NCI-H82 treated with DMSO at 0.1 percent for 48 hours (cell line): ENCODE data around the gene FLNA.

Source experiments
- DNase-seq: peaks from one replicate; lab custom pipeline; 2025; ENCODE audit not compliant: unreplicated experiment; lab: John Stamatoyannopoulos, UW

The FLNA gene

DNA sequence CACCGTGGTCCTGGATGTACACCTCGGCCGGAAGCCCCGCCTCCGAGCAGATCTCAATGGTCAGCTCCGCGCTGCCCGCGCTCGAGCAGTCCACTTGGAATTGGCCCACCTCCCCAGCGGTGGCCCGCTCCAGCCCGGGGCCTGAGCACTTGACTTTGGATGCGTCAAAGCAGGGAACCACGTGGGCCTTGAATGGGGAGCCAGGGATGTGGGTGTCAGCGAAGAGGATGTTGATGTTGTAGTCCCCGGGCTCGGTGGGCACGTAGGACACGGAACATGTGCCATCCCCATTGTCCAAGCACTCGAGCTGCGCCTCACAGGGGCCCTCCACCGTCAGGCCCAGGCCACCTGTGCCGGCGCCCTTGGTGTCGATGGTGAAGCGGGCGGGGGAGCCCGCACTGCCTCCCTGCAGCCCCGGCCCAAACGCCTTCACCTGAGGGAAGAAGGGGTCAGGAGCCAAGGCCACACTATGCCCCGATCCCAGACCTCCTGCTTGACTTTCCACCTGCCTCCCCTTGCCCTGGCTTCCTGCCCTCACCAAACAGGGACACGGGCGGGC lies 14.2 kb downstream of the FLNA start:
- no peak for DNase-seq

DNA sequence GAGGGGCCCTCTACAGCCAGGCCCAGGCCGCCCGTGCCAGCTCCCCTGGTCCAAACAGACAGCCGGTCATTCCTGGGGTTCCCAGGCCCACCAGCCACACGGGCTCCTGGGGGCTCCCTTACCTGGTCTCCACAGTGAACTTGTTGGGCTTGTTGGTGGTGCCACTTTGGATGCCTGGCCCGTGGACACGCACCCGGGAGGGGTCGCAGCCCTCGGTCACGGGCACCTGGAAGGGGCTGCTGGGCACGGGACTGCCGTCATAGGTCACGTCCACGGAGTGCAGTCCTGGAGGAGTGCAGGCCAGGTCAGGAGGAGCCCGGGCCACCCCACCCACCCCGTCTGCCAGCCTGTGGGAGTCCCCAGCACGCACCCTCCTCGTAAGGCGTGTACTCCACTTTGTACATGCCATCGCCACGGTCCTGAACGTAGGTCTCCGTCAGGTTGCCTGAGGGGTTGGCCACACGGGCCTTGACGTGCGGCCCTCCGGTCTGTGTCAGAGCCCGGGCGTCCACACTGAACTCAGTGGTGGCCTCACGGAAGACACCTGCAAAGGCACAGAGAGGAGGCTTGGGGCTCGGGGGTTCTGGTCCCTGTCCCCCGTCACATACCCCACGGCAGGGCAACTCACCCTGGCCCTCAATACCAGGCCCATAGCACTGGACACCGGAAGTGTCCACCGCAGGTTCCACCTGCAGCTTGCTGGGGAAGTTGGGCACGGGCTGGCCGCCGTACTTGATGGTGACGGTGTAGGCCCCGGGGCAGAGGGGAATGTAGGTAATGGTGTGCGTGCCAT lies 14.9 kb downstream of the FLNA start:
- DNase-seq, result no peak

DNA sequence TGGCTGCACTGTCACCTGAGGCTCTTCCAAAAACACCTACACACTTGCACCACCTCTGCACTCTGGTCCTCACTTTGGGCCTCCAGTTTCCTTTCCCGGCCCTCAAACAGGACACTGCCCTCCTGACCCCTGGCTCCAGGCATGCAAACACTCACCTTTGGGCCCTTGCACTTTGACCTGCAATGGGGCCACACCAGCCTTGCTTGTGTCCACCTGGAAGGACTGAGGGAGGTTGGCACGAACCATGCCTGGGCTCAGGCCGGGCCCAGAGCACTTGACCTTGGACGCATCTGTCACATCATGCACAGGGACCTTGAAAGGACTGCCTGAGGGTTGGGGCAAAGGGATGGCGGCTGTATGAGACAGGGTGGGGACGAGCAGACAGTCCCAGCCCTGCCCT lies 15.6 kb downstream of the FLNA start:
- no peak for DNase-seq

DNA sequence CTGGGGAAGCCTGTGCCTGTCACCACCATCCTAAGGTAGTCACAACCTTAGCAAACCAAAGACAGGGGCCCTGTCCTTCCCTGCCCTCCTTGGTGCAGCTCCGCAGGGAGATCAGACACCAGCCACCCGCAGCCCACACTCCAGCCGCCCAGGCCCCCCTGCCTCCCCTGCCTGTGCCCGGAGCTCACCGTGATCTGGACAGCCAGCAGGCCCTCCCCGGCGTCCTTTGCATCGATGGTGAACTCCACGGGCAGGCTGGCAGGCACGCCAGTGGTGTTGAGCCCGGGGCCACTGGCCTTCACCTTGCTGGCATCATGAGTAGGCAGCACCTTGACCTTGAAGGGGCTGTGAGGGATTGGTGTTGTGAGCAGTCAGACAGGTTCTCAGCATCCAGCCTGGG lies 16.4 kb downstream of the FLNA start:
- no peak for DNase-seq

DNA sequence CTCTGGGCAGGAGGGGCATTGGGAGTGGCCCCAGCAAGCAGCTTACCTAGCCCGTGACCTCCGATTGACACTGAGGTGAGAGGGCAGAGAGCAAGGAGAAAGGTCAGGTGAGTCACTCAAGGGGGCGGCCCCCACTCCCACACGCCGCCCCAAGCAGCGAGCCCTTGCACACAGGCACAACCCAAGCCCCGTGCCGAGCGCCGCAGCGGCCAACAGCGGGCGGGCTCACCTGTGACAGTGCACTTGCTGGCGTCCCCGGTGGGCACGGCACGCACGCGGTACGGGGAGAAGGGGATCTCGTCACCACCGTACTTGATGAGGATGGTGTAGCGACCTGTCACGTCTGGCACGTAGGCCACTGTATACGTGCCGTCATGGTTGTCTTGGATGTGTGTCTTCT lies 17.2 kb downstream of the FLNA start:
- no peak for DNase-seq

DNA sequence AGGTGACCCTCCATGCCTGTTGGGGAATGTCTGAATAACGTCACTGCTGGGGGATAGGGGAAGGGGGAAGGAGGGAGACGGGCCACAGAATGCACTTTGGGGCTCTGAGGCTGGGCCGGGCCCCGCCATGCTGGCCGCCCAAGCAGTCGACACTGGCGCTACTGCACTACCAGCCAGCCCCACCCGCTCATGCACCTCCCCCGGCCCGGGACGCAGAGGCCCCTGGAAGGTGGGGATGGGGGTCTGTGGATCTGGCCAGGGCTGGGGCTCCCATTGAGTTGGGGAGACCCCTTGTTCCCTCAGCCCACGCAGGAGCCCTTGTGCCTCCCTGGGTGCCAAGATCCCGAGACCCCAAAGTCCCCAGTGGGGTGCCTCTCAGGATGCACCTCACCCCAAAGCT lies 17.8 kb downstream of the FLNA start:
- no peak for DNase-seq

DNA sequence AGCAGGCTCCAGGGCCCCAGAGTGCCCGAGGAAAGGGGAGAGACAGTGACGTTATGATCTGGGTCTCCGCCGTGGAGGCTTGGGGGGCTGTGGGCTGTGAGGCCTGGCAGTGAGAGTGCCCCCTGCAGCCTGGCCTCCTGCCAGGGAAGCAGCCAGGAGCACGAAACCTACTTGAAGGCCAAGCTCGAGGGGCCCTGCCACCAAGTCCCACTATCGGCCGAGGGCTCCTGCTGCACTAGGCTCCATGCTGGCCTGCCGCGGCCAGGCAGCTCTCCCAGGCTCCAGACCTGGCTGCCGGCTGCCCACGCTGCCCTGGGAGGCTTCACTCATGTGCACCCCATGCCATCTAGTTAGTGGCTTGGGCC lies 18.7 kb downstream of the FLNA start:
- DNase-seq, result no peak

DNA sequence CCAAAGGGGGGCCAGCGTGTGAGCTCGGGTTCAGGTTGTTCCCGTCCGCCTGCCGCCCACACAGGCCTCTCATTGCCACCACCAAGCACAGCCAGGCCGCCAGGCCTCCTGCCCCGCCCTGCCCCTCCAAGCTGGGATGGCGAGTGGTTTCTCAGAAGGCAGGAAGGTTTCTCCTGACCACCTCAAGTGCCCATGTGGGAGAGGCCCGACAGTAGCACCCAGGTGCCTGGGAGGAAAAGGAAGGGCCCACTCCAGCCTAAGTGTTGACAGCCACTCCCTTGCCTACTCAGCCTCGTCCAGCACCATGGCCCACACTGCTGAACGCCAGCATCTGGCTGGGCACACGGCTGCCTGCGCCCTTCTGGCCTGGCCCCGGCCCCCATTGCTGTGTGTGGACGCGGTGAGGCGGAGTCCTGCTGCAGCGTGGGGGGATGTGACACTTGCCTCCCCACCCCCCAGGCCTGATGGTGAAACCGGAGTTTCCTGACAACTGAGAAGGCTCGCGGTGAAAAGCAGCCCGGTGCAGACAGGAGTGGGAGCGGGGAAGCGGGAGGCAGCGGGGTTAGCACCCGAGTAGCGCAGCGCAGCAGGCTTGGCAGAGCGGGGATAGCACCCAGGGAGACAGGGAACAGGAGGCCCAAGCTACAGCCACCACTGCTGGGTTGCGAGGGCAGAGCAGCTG lies 19.2 kb downstream of the FLNA start:
- no peak for DNase-seq

DNA sequence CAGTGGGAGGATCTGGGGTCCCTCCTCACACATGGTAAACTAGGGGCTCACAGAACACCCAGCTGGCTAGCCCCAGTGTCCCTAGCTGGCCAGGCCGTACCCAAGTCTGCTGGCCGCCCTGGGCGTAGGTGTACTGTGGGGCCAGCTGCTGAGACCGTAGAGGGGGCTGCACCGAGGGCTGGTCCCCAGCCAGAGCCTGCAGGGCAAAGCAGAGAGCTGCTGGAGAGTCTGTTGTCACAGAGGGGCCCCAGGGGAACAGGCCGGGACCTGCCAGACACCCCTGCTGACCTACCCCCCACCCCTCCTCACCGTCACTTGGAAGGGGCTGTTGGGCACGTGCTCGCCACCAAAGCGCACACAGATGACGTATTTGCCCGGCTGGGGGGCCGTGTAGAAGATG lies 19.9 kb downstream of the FLNA start:
- no peak for DNase-seq

DNA sequence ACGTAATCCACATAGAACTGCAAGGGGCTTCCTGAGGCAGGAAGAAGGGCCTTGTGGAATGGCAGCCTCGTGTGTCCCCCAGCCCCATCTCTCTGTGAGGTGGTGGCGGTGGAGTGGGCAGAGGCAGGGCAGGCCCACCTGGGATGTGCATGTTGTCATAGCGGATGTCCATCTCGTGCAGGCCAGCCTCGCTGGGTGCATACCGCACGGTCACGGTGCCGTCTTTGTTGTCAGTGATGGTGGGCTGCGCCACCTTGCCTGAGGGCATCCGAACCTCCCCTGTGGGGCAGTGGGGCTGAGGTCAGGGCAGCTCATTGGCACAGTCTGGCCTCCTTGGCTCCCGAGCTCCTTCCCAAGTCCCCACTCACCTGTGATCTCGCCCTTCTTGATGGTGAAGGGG lies 20.4 kb downstream of the FLNA start:
- DNase-seq, result no peak

DNA sequence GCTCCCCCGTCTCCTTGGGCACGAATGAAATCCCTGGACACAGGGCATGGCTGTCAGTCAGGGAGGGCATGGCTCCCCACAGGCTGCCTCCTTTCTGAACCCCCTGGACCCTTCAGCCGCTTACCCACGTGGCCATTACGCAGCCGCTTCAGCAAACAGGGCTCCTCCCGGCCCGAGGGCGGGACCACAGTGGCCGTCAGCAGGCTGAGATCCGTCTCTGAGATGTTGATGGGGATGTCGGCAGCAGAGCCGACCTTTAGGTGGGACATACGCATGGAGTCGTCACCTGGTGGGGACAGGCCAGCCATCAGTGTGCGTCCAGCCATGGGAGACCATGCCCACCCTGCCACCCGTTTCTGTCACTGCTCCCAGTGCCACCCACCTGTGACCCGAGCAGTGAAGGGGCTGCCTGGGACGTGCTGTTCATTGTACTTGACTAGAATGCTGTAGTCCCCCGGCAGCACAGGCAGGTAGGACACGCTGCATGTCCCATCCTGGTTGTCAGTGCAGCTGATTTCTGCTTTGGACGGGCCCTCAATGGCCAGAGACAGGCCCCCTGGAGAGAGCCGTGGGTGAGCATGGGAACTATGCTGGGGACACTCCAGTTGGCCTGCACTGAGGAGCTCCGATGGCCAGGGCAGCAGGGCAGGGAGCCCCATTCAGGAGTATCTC lies 21.1 kb downstream of the FLNA start:
- no peak for DNase-seq

DNA sequence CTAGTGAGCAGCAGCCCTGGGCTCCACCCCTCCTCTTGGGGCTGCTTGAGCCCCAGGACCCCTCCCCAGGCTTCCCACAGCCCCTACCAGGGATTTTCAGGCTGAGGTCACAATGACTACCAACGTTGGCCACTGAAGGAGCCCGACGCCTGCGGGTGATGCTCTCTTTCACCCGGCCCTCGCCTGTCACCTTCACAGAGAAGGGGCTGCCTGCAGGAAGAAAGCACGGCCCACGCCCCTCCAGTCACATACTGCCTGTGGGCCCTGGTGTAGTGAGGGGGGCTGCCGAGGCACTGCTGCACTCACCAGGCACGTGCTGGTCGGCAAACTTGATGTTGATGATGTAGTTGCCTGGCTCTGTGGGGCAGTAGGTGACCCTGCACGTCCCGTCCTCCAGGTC lies 22.0 kb downstream of the FLNA start:
- no peak for DNase-seq

DNA sequence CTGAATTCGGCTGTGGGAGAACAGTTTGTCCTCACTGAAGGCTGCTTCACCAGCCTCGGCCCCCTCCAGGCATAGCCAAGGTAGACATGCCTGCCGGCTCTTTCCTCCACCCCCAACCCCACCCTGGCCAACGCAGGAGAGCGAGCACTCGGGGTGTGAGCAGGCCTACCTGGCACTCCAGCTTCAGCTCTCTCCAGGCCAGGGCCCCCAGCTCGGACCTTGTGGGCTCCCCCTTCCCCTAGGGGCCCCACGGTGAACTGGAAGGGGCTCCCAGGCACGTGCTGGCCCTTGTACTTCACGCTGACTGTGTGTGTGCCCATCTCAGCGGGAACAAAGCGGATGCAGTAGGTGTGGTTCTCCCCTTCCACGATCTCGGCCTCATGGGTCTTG lies 22.4 kb downstream of the FLNA start:
- no peak for DNase-seq

DNA sequence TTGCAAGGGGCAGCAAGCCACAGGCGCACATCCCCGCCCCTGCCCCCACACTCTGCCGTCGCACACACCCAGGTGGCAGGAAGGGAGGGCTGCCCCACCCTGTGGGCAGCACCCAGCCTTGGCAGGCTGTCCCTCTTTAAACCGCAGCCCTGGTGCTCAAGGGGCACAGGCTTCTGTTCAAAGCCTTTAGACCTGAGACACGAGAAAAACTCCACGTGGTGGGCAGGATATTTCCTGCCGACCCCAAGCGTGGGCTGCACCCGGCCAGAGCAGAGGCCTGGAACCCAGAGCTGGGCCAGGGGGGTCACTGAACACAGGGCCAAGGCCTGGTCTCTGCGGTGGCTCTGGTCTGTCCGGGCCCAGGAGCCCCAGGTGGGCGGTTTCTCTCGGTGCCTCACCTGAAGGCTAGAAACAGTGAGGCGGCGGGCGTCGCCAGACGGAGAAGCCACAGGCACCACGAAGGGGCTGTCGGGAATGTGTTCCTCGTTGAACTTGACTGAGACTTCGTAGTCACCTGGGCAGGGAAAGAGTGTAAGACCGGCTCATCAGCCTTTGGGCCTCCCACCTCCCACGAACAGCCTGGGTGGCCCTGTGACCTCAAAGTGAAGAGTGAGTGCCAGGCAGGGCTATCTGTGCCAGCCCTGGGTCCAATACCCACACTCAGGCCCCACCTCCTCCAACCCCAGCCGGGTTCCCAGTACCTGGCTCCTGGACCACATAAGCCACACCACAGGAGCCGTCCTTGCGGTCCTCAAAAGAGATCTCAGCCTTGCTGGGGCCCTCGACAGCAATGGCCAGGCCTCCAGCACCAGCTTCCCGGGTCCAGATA lies 23.0 kb downstream of the FLNA start:
- DNase-seq, result no peak

DNA sequence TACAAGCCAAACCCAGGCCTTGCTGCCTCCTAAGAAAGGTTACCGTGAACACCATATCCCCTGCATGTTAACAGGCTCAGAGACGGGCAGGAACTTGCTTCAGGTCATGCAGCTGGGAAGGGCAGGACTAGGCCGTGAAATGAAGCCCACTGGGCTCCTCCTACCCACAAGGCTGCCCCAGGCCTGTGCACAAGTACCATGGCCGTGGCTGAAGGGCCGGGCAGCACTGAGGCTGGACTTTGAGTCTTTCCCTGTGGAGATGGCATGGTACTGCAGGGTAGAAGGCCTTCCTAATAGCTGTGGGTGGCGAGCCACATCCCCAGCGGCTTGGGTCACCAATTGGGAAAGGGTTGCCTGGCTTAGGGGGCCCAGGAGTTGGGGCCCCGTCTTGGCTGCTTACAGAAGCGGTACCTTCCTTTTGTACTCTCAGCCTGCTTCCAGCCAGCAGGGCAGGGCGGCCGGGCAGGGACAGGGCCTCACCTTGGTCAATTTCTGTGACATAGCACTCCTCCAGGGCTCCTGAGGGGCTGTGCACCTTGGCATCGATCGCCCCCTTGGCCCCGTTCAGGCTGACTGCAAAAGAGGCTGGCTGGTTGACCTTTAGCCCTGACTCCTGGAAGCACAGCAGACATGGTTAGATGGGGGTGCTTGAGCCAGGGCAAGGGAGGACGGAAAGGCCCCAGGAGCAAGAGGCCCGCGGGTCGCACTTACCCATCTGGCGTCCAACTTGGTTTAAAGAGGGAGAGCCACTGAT lies 23.8 kb downstream of the FLNA start:
- no peak for DNase-seq

DNA sequence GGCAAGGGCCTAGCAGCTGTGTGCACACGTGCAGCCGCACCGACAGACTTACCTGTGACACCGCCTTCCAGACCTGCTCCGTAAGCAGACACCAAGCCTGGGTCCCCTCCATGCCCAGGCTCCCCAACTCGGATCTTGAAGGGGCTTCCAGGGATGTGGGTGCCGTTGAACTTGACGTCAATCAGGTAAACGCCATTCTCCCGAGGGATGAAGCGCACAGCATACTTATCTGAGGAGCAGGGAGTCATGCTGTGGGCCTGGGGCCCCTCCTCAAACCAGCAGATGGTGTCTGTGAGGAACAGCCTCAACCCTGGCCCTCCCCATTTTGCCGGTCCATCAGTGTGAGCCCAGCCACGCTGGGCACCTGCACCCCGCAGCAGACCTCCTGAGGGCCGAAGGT lies 24.5 kb downstream of the FLNA start:
- DNase-seq, result no peak

DNA sequence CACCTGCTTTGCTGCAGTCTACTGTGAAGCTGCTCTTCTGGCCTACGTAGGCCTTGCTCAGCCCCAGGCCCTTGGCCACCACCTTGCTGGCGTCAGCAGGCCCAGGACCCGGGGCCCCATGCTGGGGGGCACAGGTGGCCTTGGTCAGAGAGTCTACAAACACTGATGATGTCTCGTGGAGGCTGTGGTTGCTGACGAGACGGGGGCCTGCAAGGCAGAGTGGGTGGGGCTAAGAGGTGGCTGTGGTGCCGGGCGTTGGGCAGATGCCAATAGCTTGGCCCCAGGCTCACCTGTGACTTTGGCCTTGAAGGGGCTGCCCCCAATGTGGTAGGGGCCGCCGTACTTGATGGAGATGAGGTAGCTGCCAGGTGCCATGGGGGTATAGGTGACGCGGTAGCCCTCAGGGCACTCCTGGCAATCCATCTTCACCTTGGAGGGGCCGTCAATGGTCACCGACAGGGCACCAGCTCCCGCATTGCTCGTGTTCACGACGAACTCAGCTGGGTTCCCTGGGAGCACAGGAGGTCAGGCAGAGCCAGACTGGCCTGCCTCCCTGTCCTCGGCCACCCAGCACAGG lies 25.0 kb downstream of the FLNA start:
- no peak for DNase-seq

DNA sequence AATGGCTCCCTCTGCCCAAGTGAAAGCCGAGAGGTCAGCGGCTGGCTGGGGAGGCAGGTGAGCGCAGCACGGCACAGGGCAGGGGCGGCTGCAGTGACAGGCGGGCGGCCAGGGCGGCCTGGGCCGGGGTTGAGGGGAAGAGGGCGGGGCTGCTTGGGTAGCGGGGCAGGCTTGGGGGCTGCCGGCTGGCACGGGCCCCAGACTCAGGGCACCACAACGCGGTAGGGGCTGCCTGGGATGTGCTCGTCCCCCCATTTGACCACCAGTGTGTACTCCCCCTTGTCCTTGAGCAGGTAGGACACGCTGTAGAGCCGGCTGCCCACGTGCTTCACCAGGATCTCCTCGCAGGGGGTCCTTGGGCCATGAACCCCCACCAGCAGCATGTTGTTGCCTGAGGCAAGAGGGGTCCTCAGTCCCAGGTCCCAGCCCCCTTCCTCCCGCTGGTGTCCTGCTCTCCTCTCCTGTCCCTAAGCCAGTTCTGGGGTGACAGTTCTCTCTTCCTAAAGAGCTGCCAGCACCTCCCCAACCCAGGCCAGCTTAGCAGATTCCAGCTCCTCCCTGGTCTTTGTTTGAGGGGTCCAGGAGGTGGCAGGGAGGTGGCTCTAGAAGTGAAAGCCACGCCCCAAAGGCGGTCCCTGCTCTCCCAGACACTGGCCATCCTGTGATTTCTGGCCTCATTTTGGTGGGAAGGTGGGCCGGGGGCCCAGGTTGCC lies 25.6 kb downstream of the FLNA start:
- no peak for DNase-seq

DNA sequence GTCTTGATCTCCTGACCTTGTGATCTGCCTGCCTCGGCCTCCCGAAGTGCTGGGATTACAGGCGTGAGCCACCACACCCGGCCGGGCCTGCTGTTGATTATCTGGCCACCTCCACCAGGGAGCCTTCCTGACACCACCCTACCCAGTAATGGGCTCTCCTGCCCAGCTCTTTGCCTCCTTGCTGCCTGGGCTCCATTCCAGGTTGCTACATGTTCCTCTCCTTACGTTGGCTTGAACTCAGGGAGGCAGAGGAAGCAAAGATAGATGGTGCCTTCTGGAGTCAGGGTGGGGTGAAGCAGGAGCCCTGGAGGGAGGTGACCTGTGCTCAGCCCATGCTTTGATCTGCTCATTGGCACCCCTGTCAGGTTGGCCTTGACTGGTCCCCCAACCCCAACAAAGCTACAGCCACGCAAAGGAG lies 26.3 kb downstream of the FLNA start:
- no peak for DNase-seq
